ENCODE measurements around the gene FGGY.
"Not testable (repeated sequence)": the region's sequence is repeated elsewhere in the genome, so short reads cannot be mapped to it uniquely, and the experiment has no call there.

Gene FGGY

GRCh38 chr1:59487335-59488031 is 190.6 kb downstream of the FGGY start:
- no peak for DNase-seq (ENCODE audit: extremely low read depth, low read depth)
- TF ChIP-seq CTCF (IDR thresholded peaks at IDR 0.05; ENCODE audit: low read depth, low read length, missing control alignments) = no peak
- H3K4me3 ChIP-seq (replicated peaks; ENCODE audit: low read depth, low read length) = no peak overlapping the region

- TF ChIP-seq CTCF (IDR thresholded peaks at IDR 0.05; ENCODE audit: low read depth, low read length, missing control alignments) = no peak
- DNase-seq (ENCODE audit: extremely low read depth, low read depth) = no peak
- no peak overlapping the region for H3K4me3 ChIP-seq (replicated peaks; ENCODE audit: low read depth, low read length)
Observed at GRCh38 chr1:59492500-59492899, 195.6 kb downstream of the FGGY start.

- no peak overlapping the region for H3K4me3 ChIP-seq (replicated peaks; ENCODE audit: low read depth, low read length)
- DNase-seq (ENCODE audit: extremely low read depth, low read depth) = no peak
- TF ChIP-seq CTCF (IDR thresholded peaks at IDR 0.05; ENCODE audit: low read depth, low read length, missing control alignments) = no peak
Observed at GRCh38 chr1:59494145-59494833, 197.4 kb downstream of the FGGY start.

- not testable (repeated sequence) for DNase-seq (ENCODE audit: extremely low read depth, low read depth); H3K4me3 ChIP-seq (replicated peaks; ENCODE audit: low read depth, low read length)
Observed at GRCh38 chr1:59496156-59496555, 199.3 kb downstream of the FGGY start.

GRCh38 chr1:59497616-59498015 is 200.7 kb downstream of the FGGY start:
- no peak overlapping the region for H3K4me3 ChIP-seq (replicated peaks; ENCODE audit: low read depth, low read length)
- DNase-seq (ENCODE audit: extremely low read depth, low read depth) = no peak
- no peak for TF ChIP-seq CTCF (IDR thresholded peaks at IDR 0.05; ENCODE audit: low read depth, low read length, missing control alignments)

- DNase-seq (ENCODE audit: extremely low read depth, low read depth) = no peak
- no peak overlapping the region for H3K4me3 ChIP-seq (replicated peaks; ENCODE audit: low read depth, low read length)
- TF ChIP-seq CTCF (IDR thresholded peaks at IDR 0.05; ENCODE audit: low read depth, low read length, missing control alignments) = no peak
Observed at GRCh38 chr1:59498640-59499039, 201.7 kb downstream of the FGGY start.

GRCh38 chr1:59499273-59499942 is 202.5 kb downstream of the FGGY start:
- TF ChIP-seq CTCF (IDR thresholded peaks at IDR 0.05; ENCODE audit: low read depth, low read length, missing control alignments) = no peak
- DNase-seq (ENCODE audit: extremely low read depth, low read depth) = no peak
- H3K4me3 ChIP-seq (replicated peaks; ENCODE audit: low read depth, low read length) = no peak overlapping the region
